CD4-positive, alpha-beta T cell treated with Interleukin-15 for 1 hour (primary cell): ENCODE results near the gene SLC25A24.

Experiments used
- DNase-seq: peaks from one replicate; pipeline ENCODE4 v3.0.0-alpha.2; 2020

Gene SLC25A24

DNA sequence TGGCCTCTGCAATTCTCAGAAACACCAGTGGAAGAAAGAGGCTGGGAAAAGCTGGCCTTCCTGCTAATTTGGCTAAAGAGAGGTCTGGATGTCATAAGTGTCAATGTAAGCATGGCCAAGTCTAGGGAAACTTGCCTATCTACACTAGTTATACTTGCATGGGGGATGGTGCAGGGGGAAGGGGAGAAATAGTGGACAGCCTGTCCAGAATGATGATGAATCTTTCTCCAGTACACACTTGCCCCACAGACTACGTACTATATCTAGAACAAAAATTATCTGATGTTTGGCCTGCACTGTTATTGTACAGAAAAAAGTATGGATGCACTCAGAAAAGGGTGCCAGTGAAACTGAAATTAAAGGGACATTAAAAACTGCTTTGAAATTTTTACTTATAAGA, 114.5 kb downstream of the SLC25A24 start:
- DNase-seq, result no peak

DNA sequence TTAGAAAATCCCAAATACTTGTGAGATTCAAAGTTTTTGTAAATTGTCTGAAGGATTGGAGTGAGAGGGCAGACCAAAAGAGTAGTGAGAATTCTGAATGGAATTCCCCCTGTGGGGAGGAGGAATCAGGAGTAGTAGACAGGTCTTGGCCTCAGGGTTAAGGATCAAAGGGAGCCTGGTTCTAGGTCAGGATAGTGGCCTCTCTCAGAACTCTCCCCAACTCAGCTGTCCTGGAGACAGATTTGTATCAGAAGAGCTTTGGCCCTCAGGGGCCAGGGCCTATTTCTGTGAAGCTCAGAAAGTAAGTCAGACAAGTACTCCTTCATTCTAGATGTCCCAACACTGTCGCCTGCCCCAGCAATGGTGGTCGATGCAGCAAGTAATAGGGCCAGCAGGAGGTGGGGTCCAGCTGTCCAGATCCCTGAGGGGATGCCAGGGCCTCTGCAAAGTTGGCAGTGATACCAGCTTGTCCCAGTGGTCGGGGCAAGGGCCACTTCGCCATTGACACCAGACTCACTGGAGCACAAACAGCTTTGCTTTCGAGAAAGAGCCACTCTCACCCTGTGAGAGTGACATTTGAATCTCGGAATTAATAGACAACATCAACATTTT, 115.2 kb downstream of the SLC25A24 start:
- no peak for DNase-seq
